RCC 7860 (cell line): ENCODE data around the gene PEX14.
A peak's percentile ranks its signal among the peaks of the same experiment; 100 is the strongest.
"Not testable (repeated sequence)": the region's sequence is repeated elsewhere in the genome, so short reads cannot be mapped to it uniquely, and the experiment has no call there.

Source experiments
- DNase-seq: peaks from one replicate; pipeline ENCODE4 v3.0.0-alpha.2; 2015; ENCODE audit warnings: low spot score
- FAIRE-seq: peaks from 2 replicates; lab custom pipeline; 2012; peaks lifted over from hg19 to GRCh38; lab: Jason Lieb, UNC

The PEX14 gene

GRCh38 chr1:10474613-10475507, at the start of gene PEX14:
PEX14 (plus strand) TSS chr1:10474950; CDS start chr1:10474967, 17 bp downstream.
- DNase-seq (peak; percentile 80), FAIRE-seq (peak; percentile 17)

- not testable (repeated sequence) for DNase-seq, FAIRE-seq
Observed at GRCh38 chr1:10425826-10426534, 48.8 kb upstream of the PEX14 start.

GRCh38 chr1:10426535-10426848, 48.3 kb upstream of the PEX14 start:
- not testable (repeated sequence) for FAIRE-seq, DNase-seq

GRCh38 chr1:10428984-10429383, 45.8 kb upstream of the PEX14 start:
- FAIRE-seq: no peak
- no peak for DNase-seq

- DNase-seq: no peak
- no peak for FAIRE-seq
Observed at GRCh38 chr1:10429868-10430215, 44.9 kb upstream of the PEX14 start.

- FAIRE-seq: no peak
- DNase-seq: peak; percentile 61
Observed at GRCh38 chr1:10430216-10431069, 44.3 kb upstream of the PEX14 start, which contains the start of gene CENPS. CENPS (plus strand) TSS chr1:10430433; CDS start chr1:10430518, 85 bp downstream.

GRCh38 chr1:10431070-10431730, 43.5 kb upstream of the PEX14 start:
- peak; percentile 8 for DNase-seq
- FAIRE-seq: no peak

- no peak for DNase-seq
- no peak for FAIRE-seq
Observed at GRCh38 chr1:10432910-10433700, 41.6 kb upstream of the PEX14 start.

GRCh38 chr1:10433790-10434189, 41.0 kb upstream of the PEX14 start:
- no peak for DNase-seq
- no peak for FAIRE-seq

GRCh38 chr1:10434590-10434989, 40.2 kb upstream of the PEX14 start:
- no peak for DNase-seq
- FAIRE-seq: no peak

GRCh38 chr1:10437052-10437451, 37.7 kb upstream of the PEX14 start:
- FAIRE-seq (no peak), DNase-seq (no peak)

- DNase-seq (no peak), FAIRE-seq (no peak)
Observed at GRCh38 chr1:10438677-10439163, 36.0 kb upstream of the PEX14 start.

- no peak for FAIRE-seq
- no peak for DNase-seq
Observed at GRCh38 chr1:10440305-10440704, 34.4 kb upstream of the PEX14 start.

GRCh38 chr1:10440794-10441193, 34.0 kb upstream of the PEX14 start:
- DNase-seq (no peak), FAIRE-seq (no peak)

GRCh38 chr1:10444248-10444647, 30.5 kb upstream of the PEX14 start:
- no peak for DNase-seq
- FAIRE-seq: no peak

GRCh38 chr1:10444795-10445397, 29.9 kb upstream of the PEX14 start:
- no peak for FAIRE-seq
- DNase-seq: no peak

GRCh38 chr1:10446790-10447422, 27.8 kb upstream of the PEX14 start:
- DNase-seq (no peak), FAIRE-seq (no peak)

- DNase-seq: no peak
- no peak for FAIRE-seq
Observed at GRCh38 chr1:10449751-10450150, 25.0 kb upstream of the PEX14 start, which contains the start of gene CORT. CORT (plus strand) TSS chr1:10450031; CDS start chr1:10450224, 193 bp downstream.
